Stimulated activated CD4-positive, alpha-beta T cell treated with anti-CD3 and anti-CD28 coated beads, Interleukin-2, amount 100 ng/mL, for 4 hours (primary cell): ENCODE measurements around the gene SLC5A6.
A peak's percentile ranks its signal among the peaks of the same experiment; 100 is the strongest.
"Not testable (repeated sequence)": the region's sequence is repeated elsewhere in the genome, so short reads cannot be mapped to it uniquely, and the experiment has no call there.

ENCODE experiments used
- DNase-seq: peaks from one replicate; pipeline ENCODE4 v3.0.0-alpha.2; 2020; ENCODE audit warnings: low read depth

The SLC5A6 gene

GRCh38 chr2:27204566-27204965, 7.5 kb downstream of the SLC5A6 start:
- no peak for DNase-seq

GRCh38 chr2:27203741-27204140, 8.3 kb downstream of the SLC5A6 start:
- DNase-seq, result no peak

DNA sequence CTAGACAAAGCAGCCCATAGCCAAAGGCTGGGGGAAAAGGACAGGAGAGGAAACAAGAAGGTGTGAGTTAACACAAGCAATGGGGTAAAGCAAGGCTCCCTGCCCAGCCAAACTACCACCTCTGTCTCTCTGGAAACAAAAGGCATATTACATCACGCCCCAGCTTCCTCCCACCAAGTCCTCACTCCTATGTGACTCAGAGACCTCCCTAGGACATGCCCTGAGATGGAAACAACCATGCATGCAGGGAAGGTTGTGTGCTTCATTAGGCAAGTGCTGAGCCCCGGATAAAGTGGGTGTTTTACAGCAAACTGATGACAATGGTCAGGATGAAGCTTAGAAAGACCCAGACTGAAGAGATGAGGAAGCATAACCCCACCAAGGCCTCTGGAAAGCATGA, 9.2 kb downstream of the SLC5A6 start:
- no peak for DNase-seq

- DNase-seq, result no peak
Observed at GRCh38 chr2:27201675-27202074, 10.4 kb downstream of the SLC5A6 start.

- DNase-seq, result no peak
Observed at GRCh38 chr2:27199241-27199640, 12.8 kb downstream of the SLC5A6 start.

DNA sequence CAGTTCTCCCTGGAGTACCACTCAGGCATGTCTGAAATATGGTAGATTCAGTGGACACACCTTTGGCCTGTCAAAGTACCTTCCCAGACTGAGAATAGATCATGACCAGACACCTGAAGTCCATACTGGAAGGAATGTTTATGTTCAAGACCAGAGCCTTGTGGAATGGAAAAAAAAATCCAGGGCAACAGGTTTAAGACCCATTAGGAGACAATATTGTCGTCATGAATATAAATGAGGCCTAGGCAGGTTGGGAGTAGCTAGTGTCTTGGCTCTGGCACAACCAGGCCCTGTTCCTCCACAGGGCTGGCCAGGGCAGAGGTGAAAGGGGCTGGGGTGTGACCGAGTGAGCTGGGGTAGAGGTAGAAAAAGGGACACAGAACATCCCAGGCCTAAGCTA, 13.4 kb downstream of the SLC5A6 start:
- DNase-seq, result no peak

DNA sequence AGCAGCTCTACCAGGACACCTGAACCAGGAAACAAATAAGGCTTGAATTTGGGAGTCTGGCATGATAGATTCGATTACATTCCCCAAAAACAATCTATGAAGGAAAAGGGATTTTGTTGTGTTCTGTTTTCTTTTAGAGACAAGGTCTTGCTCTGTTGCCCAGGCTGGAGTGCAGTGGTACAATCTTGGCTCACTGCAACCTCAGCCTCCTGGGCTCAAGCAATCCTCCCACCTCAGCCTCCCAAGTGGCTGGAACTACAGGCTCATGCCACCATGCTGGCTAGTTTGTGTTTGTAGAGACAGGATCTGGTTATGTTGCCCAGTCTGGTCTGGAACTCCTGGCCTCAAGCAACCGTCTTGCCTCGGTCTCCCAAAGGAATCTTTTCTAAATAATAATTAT, 14.0 kb downstream of the SLC5A6 start:
- DNase-seq, result not testable (repeated sequence)

GRCh38 chr2:27195799-27196198, 16.3 kb downstream of the SLC5A6 start:
- DNase-seq, result not testable (repeated sequence)

DNA sequence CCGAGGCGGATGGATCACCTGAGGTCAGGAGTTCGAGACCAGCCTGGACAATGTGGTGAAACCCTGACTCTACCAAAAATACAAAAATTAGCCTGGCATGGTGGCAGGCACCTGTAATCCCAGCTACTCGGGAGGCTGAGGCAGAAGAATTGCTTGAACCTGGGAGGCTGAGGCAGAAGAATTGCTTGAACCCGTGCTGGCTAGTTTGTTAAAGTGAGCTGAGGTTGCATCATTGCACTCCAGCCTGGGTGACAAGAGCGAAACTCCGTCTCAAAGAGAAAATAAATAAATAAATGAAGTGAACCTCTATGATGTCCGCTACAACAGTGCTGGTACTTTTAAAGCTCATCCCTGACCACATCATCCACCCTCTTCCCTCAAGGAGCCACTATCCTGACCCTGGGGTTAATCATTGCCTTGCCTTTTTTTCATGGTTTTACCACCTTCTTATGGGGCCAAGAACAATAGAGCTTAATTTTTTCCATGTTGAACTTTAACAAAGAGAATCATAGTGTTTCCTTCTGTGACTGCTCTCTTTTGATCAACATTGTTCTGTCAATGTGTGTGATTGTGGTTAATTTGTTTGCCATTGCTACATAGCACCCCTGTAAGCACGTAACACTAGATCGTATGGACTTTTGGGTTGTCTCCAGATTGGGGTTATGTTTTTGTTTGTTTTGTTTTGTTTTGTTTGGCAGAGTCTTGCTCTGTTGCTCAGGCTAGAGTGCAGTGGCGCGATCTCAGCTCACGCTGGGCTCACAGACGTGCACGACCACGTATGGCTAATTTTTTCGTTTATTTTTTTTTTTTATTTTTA, 17.3 kb downstream of the SLC5A6 start:
- DNase-seq, result no peak

DNA sequence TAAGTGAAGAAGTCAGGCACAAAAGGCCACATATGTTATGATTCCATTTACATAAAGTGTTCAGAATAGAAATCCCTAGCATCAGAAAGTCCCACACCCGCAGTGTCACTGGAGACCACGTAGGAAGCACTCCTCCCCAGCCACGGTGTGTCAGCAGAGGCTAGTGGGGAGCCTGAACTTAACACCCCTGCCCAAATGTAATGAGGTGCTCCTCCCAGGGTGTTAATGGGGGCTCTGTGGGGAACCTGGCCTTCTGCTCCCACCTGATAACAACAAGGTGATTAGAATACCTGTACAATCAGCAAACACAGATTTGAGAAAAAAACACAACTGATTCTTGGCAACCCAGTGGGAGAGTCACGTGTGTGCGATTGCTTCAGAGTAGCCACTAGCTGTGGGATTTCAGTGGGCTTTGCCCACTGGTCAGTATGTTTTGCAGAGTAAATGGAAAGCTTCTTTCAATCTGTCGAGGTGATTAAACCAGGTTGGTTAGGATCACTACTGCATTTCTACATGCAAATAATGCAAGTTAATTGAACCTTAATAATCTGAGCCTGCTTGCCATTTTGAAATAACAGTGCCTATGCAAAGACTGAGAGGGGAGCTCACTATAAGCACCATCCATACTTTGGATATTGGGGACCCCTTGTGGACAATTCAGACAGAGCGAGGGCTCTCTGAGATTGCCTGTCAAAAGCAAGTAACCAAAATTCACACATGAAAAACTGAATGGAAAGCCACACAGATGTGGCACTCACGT, 20.8 kb downstream of the SLC5A6 start:
- peak; percentile 24 for DNase-seq

- DNase-seq, result no peak
Observed at GRCh38 chr2:27189989-27190388, 22.1 kb downstream of the SLC5A6 start.

DNA sequence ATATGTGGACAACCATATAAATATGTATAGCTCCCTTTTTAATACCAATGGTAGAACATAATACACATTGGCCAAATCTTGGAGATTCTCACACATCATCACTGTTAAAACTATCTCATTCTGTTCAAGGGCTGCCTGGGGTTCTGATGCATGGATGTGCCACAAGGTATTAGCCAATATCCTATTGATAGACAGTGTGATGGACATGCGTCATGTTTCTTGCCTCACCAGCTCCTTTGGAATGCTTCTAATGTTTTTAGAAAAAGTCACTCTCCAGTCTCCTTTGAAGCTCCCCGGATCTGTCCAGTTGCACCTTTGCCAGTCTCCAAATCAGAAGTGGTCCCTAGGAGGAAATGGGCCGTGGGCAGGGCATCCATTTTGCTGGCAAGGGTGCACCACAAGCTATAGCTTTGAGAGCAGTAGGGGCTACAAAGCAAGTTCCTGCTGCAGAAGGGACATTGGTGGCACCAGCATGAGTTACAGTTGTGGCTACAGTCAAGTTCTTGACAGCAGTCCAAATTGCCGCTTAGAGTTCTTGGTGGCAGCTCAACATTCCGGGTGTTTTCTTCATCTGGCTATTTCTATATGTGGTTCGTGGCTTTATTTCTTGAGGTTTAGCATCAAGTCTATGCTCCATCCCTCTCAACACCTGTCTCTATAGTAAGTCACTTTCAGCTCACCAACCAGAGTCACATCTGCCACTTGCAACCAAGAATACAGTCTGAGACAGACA, 25.3 kb downstream of the SLC5A6 start:
- DNase-seq, result no peak

DNA sequence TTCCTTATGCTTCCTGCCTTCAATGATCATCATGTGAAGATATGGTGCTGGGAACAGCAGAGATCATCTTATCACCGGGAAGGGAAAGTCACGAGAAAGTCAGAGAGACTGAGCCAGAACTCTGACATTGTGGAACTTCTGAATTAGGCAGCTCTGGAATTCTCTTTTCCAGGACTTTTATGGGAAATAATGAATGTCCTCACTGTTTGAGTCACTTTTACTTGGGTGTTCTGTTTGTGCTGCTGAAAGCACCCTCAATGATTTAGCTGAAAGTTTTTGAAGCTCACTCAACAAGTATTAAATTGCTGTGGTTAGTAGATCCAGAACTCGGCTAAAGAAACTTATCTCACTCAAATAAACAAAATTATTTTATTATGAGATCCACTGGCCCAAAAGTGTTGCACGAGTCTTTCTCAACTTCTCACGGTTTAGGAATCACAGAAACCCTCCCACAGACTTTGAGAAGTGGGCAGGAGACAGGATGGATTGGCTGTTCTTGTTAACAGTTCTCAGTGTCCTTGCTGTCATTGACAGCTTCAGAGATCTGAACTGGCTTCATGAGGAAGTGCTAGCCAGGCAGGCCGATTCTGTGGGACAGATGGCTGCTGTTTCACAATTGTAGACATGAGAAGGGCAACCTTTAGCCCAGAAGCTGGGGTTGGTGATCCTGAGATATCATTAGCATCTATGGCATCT, 26.6 kb downstream of the SLC5A6 start:
- no peak for DNase-seq

GRCh38 chr2:27184115-27184514, 28.0 kb downstream of the SLC5A6 start:
- DNase-seq, result no peak

DNA sequence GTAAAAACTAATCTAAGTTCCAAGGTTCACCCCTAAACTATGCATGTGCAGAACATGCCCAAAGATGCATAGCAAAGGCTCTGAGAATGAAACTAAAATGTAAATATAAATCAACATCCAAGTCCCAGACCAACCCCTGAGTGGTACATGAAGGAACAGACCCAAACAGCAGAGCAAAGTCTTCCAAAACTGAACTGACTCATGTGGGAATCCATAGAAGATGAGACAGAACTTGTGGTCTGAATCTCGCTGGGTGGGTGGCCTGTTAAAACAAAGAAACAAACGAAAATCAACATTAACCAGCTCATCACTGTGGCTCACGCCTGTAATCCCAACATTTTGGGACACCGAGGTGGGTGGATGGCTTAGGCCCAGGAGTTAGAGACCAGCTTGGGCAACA, 29.7 kb downstream of the SLC5A6 start:
- DNase-seq, result no peak

DNA sequence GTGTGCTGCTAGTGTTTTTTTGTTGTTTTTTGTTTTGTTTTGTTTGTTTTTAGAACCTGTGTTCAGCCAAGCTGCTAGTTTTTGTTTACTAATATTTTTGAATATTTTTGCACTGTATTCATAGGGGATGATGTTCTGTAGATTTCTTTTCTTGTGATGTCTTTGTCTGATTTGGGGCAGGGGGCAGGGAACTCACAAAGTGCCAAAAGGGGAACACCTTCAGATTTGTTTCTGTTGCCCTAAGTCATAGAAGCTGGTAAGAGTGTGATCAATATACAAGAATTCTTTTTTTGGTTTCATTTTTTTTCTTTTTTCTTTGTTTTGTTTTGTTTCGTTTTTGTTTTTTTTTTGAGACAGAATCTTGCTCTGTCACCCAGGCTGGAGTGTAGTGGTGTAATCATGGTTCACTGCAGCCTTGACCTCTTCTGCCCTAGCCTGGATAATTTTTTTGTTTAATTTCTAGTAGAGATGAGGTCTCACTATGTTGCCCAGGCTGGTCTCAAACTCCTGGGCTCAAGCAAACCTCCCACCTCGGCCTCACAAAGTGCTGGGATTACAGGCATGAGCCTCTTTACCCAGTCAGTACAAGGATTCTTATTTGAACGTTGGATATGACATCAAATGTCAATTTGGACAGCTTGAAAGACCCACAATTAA, 32.6 kb downstream of the SLC5A6 start:
- DNase-seq, result no peak

- DNase-seq, result no peak
Observed at GRCh38 chr2:27178469-27178868, 33.6 kb downstream of the SLC5A6 start.

GRCh38 chr2:27177441-27178351, 34.4 kb downstream of the SLC5A6 start:
- DNase-seq, result no peak

DNA sequence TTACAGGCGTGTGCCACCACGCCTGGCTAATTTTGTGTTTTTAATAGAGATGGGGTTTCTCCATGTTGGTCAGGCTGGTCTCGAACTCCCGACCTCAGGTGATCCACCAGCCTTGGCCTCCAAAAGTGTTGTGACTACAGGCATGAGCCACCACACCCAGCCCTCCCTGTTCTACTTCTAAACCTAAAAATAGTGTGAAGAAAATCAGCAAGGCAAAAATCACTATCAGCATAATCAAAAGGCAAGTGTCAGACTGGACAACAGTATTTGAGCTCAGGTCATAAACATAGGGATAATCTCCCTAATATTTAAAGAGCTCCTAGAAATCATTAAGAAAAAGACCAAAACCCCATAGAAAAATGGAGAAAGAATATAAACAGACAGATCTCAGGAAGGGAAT, 36.3 kb downstream of the SLC5A6 start:
- not testable (repeated sequence) for DNase-seq

GRCh38 chr2:27175330-27175729, 36.7 kb downstream of the SLC5A6 start:
- no peak for DNase-seq

GRCh38 chr2:27174638-27175037, 37.4 kb downstream of the SLC5A6 start:
- DNase-seq, result no peak
